CD14-positive monocyte (primary cell): ENCODE measurements around the gene FHOD3. TPM values are rescaled to one million over a fixed set of nuclear protein-coding genes. Genes with fewer than 3 reads are reported as not detected.

Experiments used
- DNase-seq, 3 donors: peaks; one replicate each; pipeline ENCODE4 v3.0.0-alpha.2; 2011 to 2022
- H2AFZ ChIP-seq: 2 replicates; pipeline ENCODE4 v1.6.0; 2012; ENCODE audit warnings: mild to moderate bottlenecking, low read depth, low read length, inconsistent platforms; ENCODE audit not compliant: insufficient read depth, poor library complexity, severe bottlenecking
- H3K27ac ChIP-seq, 2 donors: 1 replicate in 1 of 2; 2 replicates in 1 of 2; pipeline ENCODE4 v1.5.1; 2012 to 2013; ENCODE audit warnings: low read length in 2 of 2, control low read depth in 1 of 2, inconsistent platforms in 1 of 2, low read depth in 1 of 2, mild to moderate bottlenecking in 1 of 2
- H3K27me3 ChIP-seq, 2 donors: one replicate each; pipeline versions ENCODE4 v1.6.0 to v1.6.1; 2011 to 2013; ENCODE audit warnings: low read length in 2 of 2; ENCODE audit not compliant: control insufficient read depth in 2 of 2, insufficient read depth in 2 of 2
- H3K36me3 ChIP-seq, 2 donors: replicated peaks in 1 of 2; 1 replicate in 1 of 2; 2 replicates in 1 of 2; pipeline versions ENCODE4 v1.5.1 to v1.6.1; 2012 to 2013; ENCODE audit warnings: low read length in 2 of 2, control low read depth in 1 of 2, inconsistent platforms in 1 of 2, mild to moderate bottlenecking in 1 of 2; ENCODE audit not compliant: insufficient read depth in 2 of 2, control insufficient read depth in 1 of 2
- H3K4me1 ChIP-seq, 2 donors: 1 replicate in 1 of 2; 2 replicates in 1 of 2; pipeline versions ENCODE4 v1.5.1 to v1.6.1; 2012 to 2013; ENCODE audit warnings: low read length in 2 of 2, control low read depth in 1 of 2, inconsistent platforms in 1 of 2, mild to moderate bottlenecking in 1 of 2, moderate library complexity in 1 of 2; ENCODE audit not compliant: insufficient read depth in 2 of 2, control insufficient read depth in 1 of 2
- H3K4me2 ChIP-seq: replicated peaks from 2 replicates; pipeline ENCODE3; 2012; ENCODE audit warnings: low read length, moderate library complexity, mild to moderate bottlenecking; ENCODE audit not compliant: poor library complexity, severe bottlenecking; ENCODE audit errors: extremely low read depth
- H3K4me3 ChIP-seq, 3 experiments: fragments of 200-600 bp in 1 of 3; sonication (generic) in 1 of 3; replicated peaks in 1 of 3; 1 replicate in 2 of 3; 2 replicates in 1 of 3; pipeline ENCODE4 v1.5.1; 2011 to 2013; ENCODE audit warnings: low read length in 3 of 3, mild to moderate bottlenecking in 3 of 3, control low read depth in 2 of 3, low read depth in 2 of 3, inconsistent platforms in 1 of 3, moderate library complexity in 1 of 3
- H3K79me2 ChIP-seq: 2 replicates; pipeline ENCODE4 v1.6.0; 2012; ENCODE audit warnings: mild to moderate bottlenecking, control low read depth, inconsistent platforms, low read length, moderate library complexity; ENCODE audit not compliant: insufficient read depth
- H3K9ac ChIP-seq: 2 replicates; pipeline ENCODE4 v1.6.0; 2017; ENCODE audit warnings: low read length, mild to moderate bottlenecking; ENCODE audit not compliant: insufficient read depth, poor library complexity, severe bottlenecking
- H3K9me3 ChIP-seq, 2 donors: replicated peaks in 1 of 2; 1 replicate in 1 of 2; 2 replicates in 1 of 2; pipeline versions ENCODE4 v1.5.1 to v1.6.1; 2012 to 2013; ENCODE audit warnings: low read length in 2 of 2, control low read depth in 1 of 2; ENCODE audit not compliant: control insufficient read depth in 1 of 2, insufficient read depth in 1 of 2
- H4K20me1 ChIP-seq: 2 replicates; pipeline ENCODE4 v1.6.0; 2012; ENCODE audit warnings: mild to moderate bottlenecking, low read length, control low read depth, moderate library complexity; ENCODE audit not compliant: insufficient read depth
- H3K27ac Mint-ChIP-seq, 7 donors: one replicate each; pipeline ENCODE4 v1.8.0; 2020; ENCODE audit warnings: mild to moderate bottlenecking in 7 of 7, mixed read lengths in 7 of 7, moderate library complexity in 6 of 7, inconsistent platforms in 2 of 7
- H3K27me3 Mint-ChIP-seq, 3 donors: one replicate each; pipeline ENCODE4 v1.8.0; 2021 to 2022; ENCODE audit warnings: low read depth in 3 of 3, mild to moderate bottlenecking in 3 of 3, mixed read lengths in 3 of 3, moderate library complexity in 3 of 3, inconsistent platforms in 1 of 3
- H3K36me3 Mint-ChIP-seq, 2 donors: one replicate each; pipeline ENCODE4 v1.8.0; 2020; ENCODE audit warnings: mixed read lengths in 2 of 2, inconsistent platforms in 1 of 2, mild to moderate bottlenecking in 1 of 2
- H3K4me1 Mint-ChIP-seq: one replicate; pipeline ENCODE4 v1.8.0; 2020; ENCODE audit warnings: mild to moderate bottlenecking, mixed read lengths
- H3K4me3 Mint-ChIP-seq, 2 donors: one replicate each; pipeline ENCODE4 v1.8.0; 2020; ENCODE audit warnings: mild to moderate bottlenecking in 2 of 2, mixed read lengths in 2 of 2, moderate library complexity in 1 of 2
- H3K9me3 Mint-ChIP-seq, 7 donors: one replicate each; pipeline ENCODE4 v1.8.0; 2020 to 2022; ENCODE audit warnings: mixed read lengths in 7 of 7, mild to moderate bottlenecking in 6 of 7, moderate library complexity in 6 of 7, inconsistent platforms in 2 of 7
- CTCF ChIP-seq: fragments of 200-600 bp; IDR thresholded peaks from one replicate; pipeline ENCODE4 v1.8.0; 2022; ENCODE audit warnings: antibody characterized with exemption, mild to moderate bottlenecking
- WGBS: methylation state at CpG from one replicate; pipeline ENCODE4 v1.1.5; 2013; ENCODE audit warnings: missing lambda C conversion rate; ENCODE audit not compliant: insufficient coverage; 5-methylcytosine and 5-hydroxymethylcytosine counted together
- intact Hi-C, 2 donors: fragments of 100-400 bp; cut with micrococcal nuclease; formaldehyde crosslinking; loops; one replicate each; pipeline versions ENCODE4 v1.15.0 to v1.15.1; 2023
- polyA plus RNA-seq, 3 donors: library from polyadenylated mRNA; depleted of rRNA in 1 of 3; unstranded in 2 of 3; stranded (reverse) in 1 of 3; fragments of 300-500 nt in 2 of 3; fragments of >200 nt in 1 of 3; fragmentation: Illumina TruSeq in 2 of 3; gene quantifications; 1 replicate in 2 of 3; 2 replicates in 1 of 3; pipeline ENCODE4 v1.2.3, GENCODE V29; 2012 to 2021

FHOD3 gene
- polyA plus RNA-seq, 3 donors = not detected

GRCh38 chr18:36275561-36275960, 22.0 kb upstream of the FHOD3 start:
- Histone ChIP-seq H3K79me2 (no peaks in the 10 kb centered on the region), H3K9me3 (no peaks in the 10 kb centered on the region), H3K27ac (no peak overlapping the region), H4K20me1 (no peaks in the 10 kb centered on the region), H3K4me1 (no peaks in the 10 kb centered on the region), H3K4me3 (no peak overlapping the region), H3K27me3 (peaks cover 6% of the 10 kb centered on the region in 2 donors), H2AFZ (no peak overlapping the region), H3K9ac (no peak overlapping the region), H3K36me3 (no peaks in the 10 kb centered on the region), H3K4me2 (no peak overlapping the region)
- intact Hi-C loops = no loop called here
- TF ChIP-seq CTCF = no peak
- DNase-seq = no peak
- Mint-ChIP-seq H3K27me3 (peaks cover 13 to 32% (median 14%) of the 10 kb centered on the region in 3 donors), H3K4me1 (no peaks in the 10 kb centered on the region), H3K36me3 (no peaks in the 10 kb centered on the region), H3K4me3 (no peak overlapping the region), H3K27ac (no peak overlapping the region), H3K9me3 (peaks cover 0 to 4% (median 0%) of the 10 kb centered on the region in 7 donors)
- WGBS = no CpG with 5 or more reads among the region's 1 CpG

GRCh38 chr18:36279001-36279400, 18.5 kb upstream of the FHOD3 start:
- peaks cover 0 to 2% (median 0%) of the 10 kb centered on the region in 7 donors for H3K9me3 Mint-ChIP-seq

More at GRCh38 chr18:36279001-36279400, 18.5 kb upstream of the FHOD3 start:
- peaks cover 13 to 36% (median 15%) of the 10 kb centered on the region in 3 donors for H3K27me3 Mint-ChIP-seq
- WGBS = 87% methylated on average over 2 of the region's 3 CpGs
- H3K4me2 ChIP-seq = no peak overlapping the region
- H3K4me1 Mint-ChIP-seq = no peaks in the 10 kb centered on the region
- no peak overlapping the region for H3K27ac ChIP-seq
- no peak overlapping the region for H2AFZ ChIP-seq
- DNase-seq = no peak
- no peak for TF ChIP-seq CTCF
- no peaks in the 10 kb centered on the region for H4K20me1 ChIP-seq
- H3K9ac ChIP-seq = no peak overlapping the region
- no peaks in the 10 kb centered on the region for H3K79me2 ChIP-seq
- peaks cover 6 to 8% of the 10 kb centered on the region in 2 donors for H3K27me3 ChIP-seq
- no peak overlapping the region for H3K4me3 ChIP-seq
- intact Hi-C loops = no loop called here
- H3K36me3 ChIP-seq = no peaks in the 10 kb centered on the region
- H3K9me3 ChIP-seq = no peaks in the 10 kb centered on the region
- H3K36me3 Mint-ChIP-seq = no peaks in the 10 kb centered on the region
- no peak overlapping the region for H3K4me3 Mint-ChIP-seq
- H3K4me1 ChIP-seq = no peaks in the 10 kb centered on the region
- no peak overlapping the region for H3K27ac Mint-ChIP-seq
